Transverse colon (tissue), 4 donors: ENCODE results near the gene PORCN. TPM values are rescaled to one million over a fixed set of nuclear protein-coding genes. Genes with fewer than 3 reads are reported as not detected.

ENCODE experiments used
- DNase-seq: peaks from one replicate; pipeline ENCODE4 v3.0.0-alpha.2; 2019
- H3K27ac ChIP-seq, 4 donors: fragments of 200-600 bp; sonication (generic); 2 replicates each; pipeline ENCODE4 v1.5.1; 2016 to 2018; ENCODE audit warnings: inconsistent platforms in 4 of 4
- H3K27me3 ChIP-seq: fragments of 200-600 bp; sonication (generic); 2 replicates; pipeline ENCODE4 v1.5.1; 2017; ENCODE audit warnings: inconsistent platforms
- H3K36me3 ChIP-seq, 4 donors: fragments of 200-600 bp; sonication (generic); 2 replicates each; pipeline ENCODE4 v1.5.1; 2017 to 2019; ENCODE audit warnings: inconsistent platforms in 4 of 4
- H3K4me1 ChIP-seq, 4 donors: fragments of 200-600 bp; sonication (generic); 2 replicates each; pipeline ENCODE4 v1.5.1; 2017 to 2020; ENCODE audit warnings: inconsistent platforms in 4 of 4
- H3K4me3 ChIP-seq, 4 donors: fragments of 200-600 bp; sonication (generic); 1 replicate in 1 of 4; 2 replicates in 3 of 4; pipeline versions ENCODE4 v1.5.1 to v1.6.1; 2017 to 2019; ENCODE audit warnings: inconsistent platforms in 4 of 4
- H3K9me3 ChIP-seq, 2 donors: fragments of 200-600 bp; sonication (generic); 2 replicates each; pipeline ENCODE4 v1.5.1; 2017 to 2019; ENCODE audit warnings: inconsistent platforms in 2 of 2
- CTCF ChIP-seq, 5 experiments: fragments of 200-600 bp in 3 of 5; fragments of 450-650 bp in 2 of 5; sonication (generic) in 3 of 5; IDR thresholded peaks; 1 replicate in 2 of 5; 2 replicates in 3 of 5; pipeline ENCODE4 v1.5.1; 2016 to 2017; ENCODE audit warnings: antibody characterized with exemption in 5 of 5, inconsistent platforms in 3 of 5, mild to moderate bottlenecking in 2 of 5, moderate library complexity in 1 of 5
- EP300 ChIP-seq: sonication (generic); formaldehyde crosslinking; IDR thresholded peaks from one replicate; pipeline ENCODE4 v1.6.1; 2017; ENCODE audit warnings: antibody characterized with exemption, low read depth
- POLR2A ChIP-seq: fragments of 450-650 bp; IDR thresholded peaks from one replicate; pipeline ENCODE4 v1.6.1; 2016; ENCODE audit warnings: antibody characterized with exemption, mild to moderate bottlenecking, moderate library complexity
- POLR2AphosphoS5 ChIP-seq, 3 donors: sonication (generic); formaldehyde crosslinking; IDR thresholded peaks; one replicate each; pipeline ENCODE4 v1.6.1; 2016; ENCODE audit warnings: antibody characterized with exemption in 3 of 3
- WGBS, 2 donors: methylation state at CpG; one replicate each; pipeline ENCODE4 v1.1.5; 2018; ENCODE audit warnings: low coverage in 1 of 2; 5-methylcytosine and 5-hydroxymethylcytosine counted together
- in situ Hi-C, 4 donors: fragments of 200-750 bp; cut with MboI; loops; one replicate each; pipeline versions ENCODE4 v1.15.0 to v1.15.1; 2017; ENCODE audit warnings: low sequenced_read_pairs in 3 of 4, low pct_ligation_motif_present in 1 of 4, low pct_unique_long_range_greater_than_20kb in 1 of 4
- intact Hi-C: fragments of 100-400 bp; cut with DNase I; formaldehyde crosslinking; loops from one replicate; pipeline ENCODE4 v1.15.1; 2023; ENCODE audit warnings: low total_unique reads
- total RNA-seq, 4 donors: library from RNA; depleted of rRNA; stranded (reverse); fragments of >200 nt; gene quantifications; one replicate each; pipeline ENCODE4 v1.1.0, GENCODE V29; 2016

Gene PORCN
- total RNA-seq, 4 donors from 2014 or later = 1.5 to 10.1 (median 8.2) TPM

GRCh38 chrX:48482526-48482925, 26.3 kb upstream of the PORCN start:
- in situ Hi-C loops = loop anchor here in 2 of 4 donors (25.0 kb wide), 1 partner anchor 395 kb away; no protein-coding TSS in a partner anchor
- WGBS, 2 donors = 87% methylated on average over 7 of the region's 7 CpGs; no CpG with 5 or more reads in 1 of the 2 donors
- no peaks in the 10 kb centered on the region for H3K9me3 ChIP-seq

GRCh38 chrX:48487362-48487798, 21.4 kb upstream of the PORCN start:
- Histone ChIP-seq H3K27ac (no peak overlapping the region), H3K4me1 (no peaks in the 10 kb centered on the region), H3K4me3 (no peak overlapping the region), H3K9me3 (no peaks in the 10 kb centered on the region), H3K27me3 (no peaks in the 10 kb centered on the region), H3K36me3 (no peaks in the 10 kb centered on the region)
- TF ChIP-seq EP300 (no peak), POLR2A (no peak), CTCF (IDR thresholded peaks at IDR 0.05) (no peak), POLR2AphosphoS5 (IDR thresholded peaks at IDR 0.05) (no peak)
- in situ Hi-C loops (loop anchor here in 2 of 4 donors (25.0 kb wide), 1 partner anchor 400 kb away; no protein-coding TSS in a partner anchor), intact Hi-C loops (no loop called here)
- 80% methylated on average over 10 of the region's 10 CpGs; no CpG with 5 or more reads in 1 of the 2 donors for WGBS, 2 donors
- no peak for DNase-seq

More at GRCh38 chrX:48482526-48482925, 26.3 kb upstream of the PORCN start:
- Histone ChIP-seq H3K27ac (no peak overlapping the region), H3K27me3 (no peaks in the 10 kb centered on the region), H3K4me1 (peaks cover 0 to under 1% (median 0%) of the 10 kb centered on the region in 4 donors), H3K4me3 (no peak overlapping the region), H3K36me3 (no peaks in the 10 kb centered on the region)
- no peak for TF ChIP-seq EP300
- no peak for TF ChIP-seq CTCF (IDR thresholded peaks at IDR 0.05)
- TF ChIP-seq POLR2A = no peak
- intact Hi-C loops = no loop called here
- no peak for DNase-seq

DNA sequence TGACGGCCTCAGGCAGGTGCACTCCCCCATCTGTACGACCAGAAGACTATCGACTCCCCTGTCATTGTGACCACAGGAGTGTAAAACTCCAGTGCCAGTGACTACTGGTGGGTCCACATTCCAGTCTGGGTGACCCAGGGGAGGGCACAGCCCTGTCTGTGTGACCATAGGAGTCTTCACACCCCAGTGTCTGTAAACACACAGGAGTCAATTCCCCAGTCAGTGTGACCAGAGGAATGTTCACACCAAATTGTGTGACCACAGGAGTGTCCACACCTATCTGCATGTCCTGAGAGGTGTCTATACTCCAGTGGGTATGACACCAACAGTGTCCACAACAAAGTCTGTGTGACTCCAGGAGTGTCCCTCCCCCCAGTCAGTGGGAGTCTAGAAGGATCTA, 20.8 kb upstream of the PORCN start:
- Histone ChIP-seq H3K4me3 (no peak overlapping the region), H3K9me3 (no peaks in the 10 kb centered on the region), H3K27me3 (no peaks in the 10 kb centered on the region), H3K27ac (no peak overlapping the region), H3K4me1 (no peaks in the 10 kb centered on the region), H3K36me3 (no peaks in the 10 kb centered on the region)
- DNase-seq = no peak
- 81% methylated on average over 3 of the region's 3 CpGs; no CpG with 5 or more reads in 1 of the 2 donors for WGBS, 2 donors
- in situ Hi-C loops (loop anchor here in 2 of 4 donors (25.0 kb wide), 1 partner anchor 401 kb away; no protein-coding TSS in a partner anchor), intact Hi-C loops (no loop called here)
- TF ChIP-seq EP300 = no peak
- TF ChIP-seq POLR2AphosphoS5 (IDR thresholded peaks at IDR 0.05) = no peak
- no peak for TF ChIP-seq CTCF (IDR thresholded peaks at IDR 0.05)
- TF ChIP-seq POLR2A = no peak

- no peak for TF ChIP-seq POLR2A
- no peak for TF ChIP-seq POLR2AphosphoS5 (IDR thresholded peaks at IDR 0.05)
- TF ChIP-seq EP300 = no peak
- no peak for TF ChIP-seq CTCF (IDR thresholded peaks at IDR 0.05)
- Histone ChIP-seq H3K4me1 (no peaks in the 10 kb centered on the region), H3K27me3 (no peaks in the 10 kb centered on the region), H3K36me3 (no peaks in the 10 kb centered on the region), H3K27ac (no peak overlapping the region), H3K9me3 (no peaks in the 10 kb centered on the region), H3K4me3 (no peak overlapping the region)
- no peak for DNase-seq
- WGBS, 2 donors = 90% methylated on average over 9 of the region's 9 CpGs; no CpG with 5 or more reads in 1 of the 2 donors
- in situ Hi-C loops = loop anchor here in 2 of 4 donors (25.0 kb wide), 1 partner anchor 402 kb away; no protein-coding TSS in a partner anchor
- intact Hi-C loops = no loop called here
Measured at GRCh38 chrX:48489296-48489695, 19.5 kb upstream of the PORCN start.
